HG02678 (cell line): ENCODE data around the gene CNNM4.

Experiments used
- ATAC-seq: cut with Tn5 transposase; IDR thresholded peaks from one replicate; pipeline ENCODE4 v1.9.1; 2021; ENCODE audit warnings: mild to moderate bottlenecking, moderate library complexity; ENCODE audit not compliant: unreplicated experiment

CNNM4 gene

GRCh38 chr2:96760036-96760985, at the start of gene CNNM4:
Gene CNNM4, plus strand, starts transcription at chr2:96760902. Its CDS starts 98 bp downstream, at chr2:96761000.
- peak; percentile 87 for ATAC-seq

GRCh38 chr2:96710985-96711384, 49.7 kb upstream of the CNNM4 start:
- no peak for ATAC-seq

DNA sequence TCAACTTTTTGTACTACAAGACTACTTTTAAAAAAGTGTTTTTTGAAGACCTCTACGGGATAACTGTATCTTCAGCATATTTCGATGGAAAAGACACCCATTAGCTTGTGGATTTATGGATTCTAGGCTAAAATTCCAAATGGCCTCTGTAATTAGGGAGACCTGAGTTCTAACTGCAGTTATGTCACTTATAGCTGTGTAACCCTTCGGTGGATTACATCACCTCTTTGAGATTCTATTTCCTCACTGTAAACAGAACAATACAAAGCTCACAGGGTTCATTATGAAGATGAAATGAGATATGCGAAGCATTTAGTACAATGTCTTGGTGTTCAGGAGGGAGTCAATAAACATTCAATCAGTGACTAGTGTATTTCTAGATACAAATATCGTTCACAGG, 45.0 kb upstream of the CNNM4 start:
- no peak for ATAC-seq

- ATAC-seq = no peak
Observed at GRCh38 chr2:96716388-96716787, 44.3 kb upstream of the CNNM4 start.

DNA sequence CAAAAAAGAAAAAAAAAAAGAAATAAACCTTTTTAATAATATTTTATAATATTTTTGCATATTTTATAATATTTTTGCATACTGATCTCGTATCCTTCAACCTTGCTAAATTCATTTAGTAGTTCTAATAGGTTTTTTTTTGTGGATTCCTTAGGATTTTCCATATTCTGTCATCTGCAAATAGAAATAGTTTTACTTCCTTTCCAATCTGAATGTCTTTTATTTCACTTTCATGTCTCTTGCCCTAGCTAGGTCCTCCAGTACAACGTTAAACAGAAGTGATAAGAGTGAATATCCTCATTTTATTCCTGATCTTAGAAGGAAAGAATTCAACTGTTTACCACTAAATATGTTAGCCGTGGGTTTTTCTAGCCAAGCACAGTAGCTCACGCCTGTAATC, 34.6 kb upstream of the CNNM4 start:
- ATAC-seq = no peak

- no peak for ATAC-seq
Observed at GRCh38 chr2:96727431-96727830, 33.3 kb upstream of the CNNM4 start.

DNA sequence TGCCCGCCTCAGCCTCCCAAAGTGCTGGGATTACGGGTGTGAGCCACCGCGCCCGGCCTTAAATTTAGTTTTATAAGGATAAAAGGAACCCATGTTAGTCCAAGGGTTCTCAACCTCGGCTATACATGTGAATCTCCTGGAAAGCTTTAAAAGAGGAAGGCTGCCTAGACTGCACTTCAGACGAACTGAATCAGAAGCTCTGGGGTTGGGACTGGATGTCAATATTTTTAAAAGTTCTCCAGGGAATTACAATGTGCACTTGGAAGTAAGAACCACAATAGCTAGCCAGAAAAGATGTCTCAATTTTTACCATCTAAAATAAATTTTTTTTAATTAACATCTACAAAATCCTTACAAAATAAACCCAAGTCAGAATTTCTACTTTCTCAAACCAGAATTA, 31.0 kb upstream of the CNNM4 start:
- ATAC-seq = no peak

GRCh38 chr2:96730212-96730611, 30.5 kb upstream of the CNNM4 start:
- ATAC-seq = no peak

DNA sequence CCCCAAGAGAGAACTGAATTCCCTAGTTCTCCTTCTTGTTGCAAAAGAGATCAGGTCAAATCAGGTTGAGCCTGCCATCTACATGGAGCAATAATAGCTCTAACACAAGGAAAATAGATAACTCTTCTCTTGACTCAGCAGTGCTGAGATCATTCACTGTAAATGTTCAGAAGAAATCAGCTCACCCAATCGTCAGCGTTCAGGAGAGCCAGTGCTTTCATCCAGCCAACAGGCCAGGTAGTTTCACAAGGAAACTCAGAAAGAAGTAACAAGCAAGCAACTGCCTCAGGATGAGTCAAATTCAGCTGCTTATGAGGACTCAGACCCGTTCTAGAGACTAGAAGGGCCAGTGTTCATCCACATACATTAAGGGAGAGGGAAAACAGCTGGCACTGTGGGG, 26.8 kb upstream of the CNNM4 start:
- no peak for ATAC-seq

- no peak for ATAC-seq
Observed at GRCh38 chr2:96734880-96735583, 25.7 kb upstream of the CNNM4 start.

DNA sequence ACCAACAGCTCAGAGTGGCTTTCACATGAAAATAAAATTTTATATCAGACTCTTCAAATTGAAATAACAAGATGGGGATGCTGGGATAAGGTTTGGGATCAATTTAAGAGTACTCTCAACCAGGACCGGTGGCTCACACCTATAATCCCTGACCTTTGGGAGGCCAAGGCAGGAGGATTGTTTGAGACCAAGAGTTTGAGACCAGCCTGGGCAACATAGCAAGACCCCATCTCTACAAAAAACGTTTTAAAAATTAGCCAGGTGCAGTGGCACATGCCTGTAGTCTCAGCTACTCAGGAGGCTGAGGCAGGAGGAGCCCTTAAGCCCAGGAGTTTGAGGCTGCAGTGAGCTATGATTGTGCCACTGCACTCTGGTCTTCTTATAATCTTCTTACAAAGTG, 23.5 kb upstream of the CNNM4 start:
- ATAC-seq = no peak

GRCh38 chr2:96737831-96738230, 22.9 kb upstream of the CNNM4 start:
- no peak for ATAC-seq

DNA sequence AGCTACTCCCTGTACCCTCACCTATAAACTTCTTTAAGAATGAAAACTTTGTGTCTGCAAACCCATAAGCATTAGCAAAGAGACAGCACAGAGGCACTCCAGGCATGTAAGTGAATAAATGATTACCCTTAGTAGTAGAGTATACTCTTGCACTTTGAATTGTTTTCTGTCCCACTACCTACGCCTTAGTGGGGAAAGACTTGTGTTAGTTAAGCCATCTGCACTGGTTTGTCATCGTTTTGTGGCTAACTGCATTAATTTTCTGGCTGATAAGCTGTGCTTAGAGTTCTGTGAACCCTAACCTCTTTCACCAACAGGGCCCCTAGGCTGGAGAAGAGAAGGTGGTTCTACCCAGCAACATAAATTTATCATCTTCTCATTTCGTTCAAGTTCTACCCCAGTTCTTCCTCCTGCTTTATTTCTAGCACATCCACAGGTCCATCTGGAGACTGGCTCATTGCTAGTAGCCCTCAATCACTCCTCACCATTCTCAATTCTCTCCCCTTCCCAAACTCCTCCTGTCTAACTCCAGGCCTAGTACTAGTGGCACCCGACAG, 21.5 kb upstream of the CNNM4 start:
- no peak for ATAC-seq

GRCh38 chr2:96739633-96740428, 20.9 kb upstream of the CNNM4 start, which contains the start of gene LMAN2L:
Gene LMAN2L, minus strand, starts transcription at chr2:96740064. Its CDS starts 24 bp downstream, at chr2:96740040.
- peak; percentile 100 for ATAC-seq

- ATAC-seq = no peak
Observed at GRCh38 chr2:96747061-96747617, 13.6 kb upstream of the CNNM4 start.

- ATAC-seq = no peak
Observed at GRCh38 chr2:96751800-96752199, 8.9 kb upstream of the CNNM4 start.

DNA sequence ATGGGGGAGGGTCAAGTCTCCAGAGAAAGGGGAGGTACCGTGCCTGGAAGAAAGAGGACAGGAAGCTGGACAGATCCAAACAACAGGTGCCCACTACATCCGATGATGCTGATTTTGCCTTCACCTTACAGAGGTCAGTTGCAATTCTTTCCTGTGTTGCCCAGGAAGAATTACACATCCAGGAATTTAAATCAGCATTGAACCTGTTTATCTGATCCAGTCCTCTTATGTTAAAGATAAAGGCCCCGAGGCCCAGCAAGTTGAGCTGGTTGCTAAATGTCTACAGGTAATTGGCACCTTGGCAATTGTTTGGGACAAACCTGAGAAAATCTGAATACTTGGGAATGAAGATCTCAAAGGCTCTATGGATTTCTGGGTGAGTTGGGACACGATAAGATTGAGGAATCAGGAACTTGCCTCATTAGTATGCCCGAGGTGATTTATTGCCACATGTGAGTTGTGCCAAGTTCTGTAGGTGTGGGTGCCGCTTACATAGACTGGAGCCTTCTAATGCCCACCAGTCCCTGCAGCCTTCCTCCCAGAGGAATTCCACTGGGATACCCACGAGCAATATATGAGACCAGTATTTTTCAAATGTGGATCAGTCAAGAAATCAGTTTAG, 6.9 kb upstream of the CNNM4 start:
- ATAC-seq = no peak

- no peak for ATAC-seq
Observed at GRCh38 chr2:96754317-96754716, 6.4 kb upstream of the CNNM4 start.

- ATAC-seq = no peak
Observed at GRCh38 chr2:96756788-96757476, 3.8 kb upstream of the CNNM4 start.

DNA sequence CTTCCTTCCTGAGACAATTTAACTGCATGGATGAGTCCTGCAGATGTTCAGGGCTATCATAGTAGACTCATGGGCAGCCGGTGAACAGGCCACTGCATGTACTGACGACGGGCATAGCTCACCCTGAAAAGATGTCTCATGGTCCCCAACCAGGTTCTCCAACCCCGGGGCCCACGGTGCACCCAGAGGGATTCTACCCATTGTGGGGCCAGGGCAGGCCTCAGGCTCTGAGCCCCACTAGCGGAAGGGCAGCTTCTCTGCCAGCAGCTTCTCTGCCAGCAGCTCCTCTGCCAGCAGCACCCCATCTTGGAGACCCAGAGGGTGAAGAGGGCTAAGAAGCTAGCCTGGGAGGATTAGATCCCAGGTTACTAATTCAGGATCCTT, 3.2 kb upstream of the CNNM4 start:
- ATAC-seq = no peak
